ENCODE results near the gene CGRRF1. TPM values are rescaled to one million over a fixed set of nuclear protein-coding genes. Genes with fewer than 3 reads are reported as not detected.
A peak's percentile ranks its signal among the peaks of the same experiment; 100 is the strongest.

CGRRF1 gene
- total and polyA plus RNA-seq, 10 of the 15 experiments (the other 5 are each of a cell fraction or from before 2014, with no cell fraction given): 5.5 to 47.7 (median 13.5) TPM

DNA sequence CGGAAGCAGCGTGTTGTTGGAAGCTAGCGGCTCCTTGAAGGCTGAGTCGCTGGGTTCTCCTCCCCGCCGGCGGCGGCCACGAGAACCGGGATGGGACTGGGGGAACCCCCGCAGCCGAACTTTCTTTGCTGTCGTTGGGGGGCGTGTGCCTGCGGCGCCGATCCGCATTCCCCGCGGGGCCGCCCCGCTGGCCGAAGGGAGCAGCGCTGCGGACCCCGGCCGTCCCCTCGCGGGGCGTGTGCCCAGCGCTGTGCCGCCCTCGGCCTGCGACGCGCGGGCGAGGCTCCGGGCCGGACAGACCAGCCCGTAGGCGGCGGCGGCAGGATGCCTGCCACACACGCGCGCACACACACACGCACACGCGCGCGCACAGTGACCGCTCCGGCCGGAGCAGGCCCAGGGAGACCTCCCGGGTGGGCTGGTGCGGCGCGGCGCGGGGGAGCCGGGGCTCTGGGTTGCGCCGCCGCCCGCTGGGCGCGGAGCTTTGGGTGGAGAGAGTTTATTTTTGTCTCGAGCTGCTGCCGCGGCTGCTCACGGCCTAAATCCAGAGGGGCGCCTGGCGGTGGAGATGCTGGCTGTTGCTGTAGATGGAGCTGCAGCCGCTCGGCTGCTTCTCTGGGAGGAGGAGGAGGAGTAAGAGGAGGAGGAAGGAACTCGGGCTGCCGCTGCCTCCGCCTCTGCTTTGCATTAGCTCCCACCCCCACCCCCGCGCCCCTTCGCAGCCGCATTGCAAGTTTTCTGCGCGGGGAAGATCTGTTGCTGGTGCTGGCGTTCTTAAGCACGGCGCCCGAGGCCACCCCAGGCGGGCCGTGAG, 56.9 kb downstream of the CGRRF1 start, which contains the start of gene SAMD4A (continued):
- TF ChIP-seq, protein P1, sequence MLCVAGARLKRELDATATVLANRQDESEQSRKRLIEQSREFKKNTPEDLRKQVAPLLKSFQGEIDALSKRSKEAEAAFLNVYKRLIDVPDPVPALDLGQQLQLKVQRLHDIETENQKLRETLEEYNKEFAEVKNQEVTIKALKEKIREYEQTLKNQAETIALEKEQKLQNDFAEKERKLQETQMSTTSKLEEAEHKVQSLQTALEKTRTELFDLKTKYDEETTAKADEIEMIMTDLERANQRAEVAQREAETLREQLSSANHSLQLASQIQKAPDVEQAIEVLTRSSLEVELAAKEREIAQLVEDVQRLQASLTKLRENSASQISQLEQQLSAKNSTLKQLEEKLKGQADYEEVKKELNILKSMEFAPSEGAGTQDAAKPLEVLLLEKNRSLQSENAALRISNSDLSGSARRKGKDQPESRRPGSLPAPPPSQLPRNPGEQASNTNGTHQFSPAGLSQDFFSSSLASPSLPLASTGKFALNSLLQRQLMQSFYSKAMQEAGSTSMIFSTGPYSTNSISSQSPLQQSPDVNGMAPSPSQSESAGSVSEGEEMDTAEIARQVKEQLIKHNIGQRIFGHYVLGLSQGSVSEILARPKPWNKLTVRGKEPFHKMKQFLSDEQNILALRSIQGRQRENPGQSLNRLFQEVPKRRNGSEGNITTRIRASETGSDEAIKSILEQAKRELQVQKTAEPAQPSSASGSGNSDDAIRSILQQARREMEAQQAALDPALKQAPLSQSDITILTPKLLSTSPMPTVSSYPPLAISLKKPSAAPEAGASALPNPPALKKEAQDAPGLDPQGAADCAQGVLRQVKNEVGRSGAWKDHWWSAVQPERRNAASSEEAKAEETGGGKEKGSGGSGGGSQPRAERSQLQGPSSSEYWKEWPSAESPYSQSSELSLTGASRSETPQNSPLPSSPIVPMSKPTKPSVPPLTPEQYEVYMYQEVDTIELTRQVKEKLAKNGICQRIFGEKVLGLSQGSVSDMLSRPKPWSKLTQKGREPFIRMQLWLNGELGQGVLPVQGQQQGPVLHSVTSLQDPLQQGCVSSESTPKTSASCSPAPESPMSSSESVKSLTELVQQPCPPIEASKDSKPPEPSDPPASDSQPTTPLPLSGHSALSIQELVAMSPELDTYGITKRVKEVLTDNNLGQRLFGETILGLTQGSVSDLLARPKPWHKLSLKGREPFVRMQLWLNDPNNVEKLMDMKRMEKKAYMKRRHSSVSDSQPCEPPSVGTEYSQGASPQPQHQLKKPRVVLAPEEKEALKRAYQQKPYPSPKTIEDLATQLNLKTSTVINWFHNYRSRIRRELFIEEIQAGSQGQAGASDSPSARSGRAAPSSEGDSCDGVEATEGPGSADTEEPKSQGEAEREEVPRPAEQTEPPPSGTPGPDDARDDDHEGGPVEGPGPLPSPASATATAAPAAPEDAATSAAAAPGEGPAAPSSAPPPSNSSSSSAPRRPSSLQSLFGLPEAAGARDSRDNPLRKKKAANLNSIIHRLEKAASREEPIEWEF (IDR thresholded peaks at IDR 0.05; ENCODE audit: insufficient replicate concordance, low read depth, low read length): no peak
- 0 out of 2 replicates have a peak, but pooled peaks have one; percentile 14 for TF ChIP-seq RAD21 (IDR thresholded peaks at IDR 0.05; ENCODE audit: insufficient read depth, low read depth, low read length)
- TF ChIP-seq IKZF1 (conservative IDR thresholded peaks at IDR 0.05): peak; percentile 62
- no peak for TF ChIP-seq RFX5 (IDR thresholded peaks at IDR 0.05; ENCODE audit: low read depth, low read length)
- TF ChIP-seq, protein P2, sequence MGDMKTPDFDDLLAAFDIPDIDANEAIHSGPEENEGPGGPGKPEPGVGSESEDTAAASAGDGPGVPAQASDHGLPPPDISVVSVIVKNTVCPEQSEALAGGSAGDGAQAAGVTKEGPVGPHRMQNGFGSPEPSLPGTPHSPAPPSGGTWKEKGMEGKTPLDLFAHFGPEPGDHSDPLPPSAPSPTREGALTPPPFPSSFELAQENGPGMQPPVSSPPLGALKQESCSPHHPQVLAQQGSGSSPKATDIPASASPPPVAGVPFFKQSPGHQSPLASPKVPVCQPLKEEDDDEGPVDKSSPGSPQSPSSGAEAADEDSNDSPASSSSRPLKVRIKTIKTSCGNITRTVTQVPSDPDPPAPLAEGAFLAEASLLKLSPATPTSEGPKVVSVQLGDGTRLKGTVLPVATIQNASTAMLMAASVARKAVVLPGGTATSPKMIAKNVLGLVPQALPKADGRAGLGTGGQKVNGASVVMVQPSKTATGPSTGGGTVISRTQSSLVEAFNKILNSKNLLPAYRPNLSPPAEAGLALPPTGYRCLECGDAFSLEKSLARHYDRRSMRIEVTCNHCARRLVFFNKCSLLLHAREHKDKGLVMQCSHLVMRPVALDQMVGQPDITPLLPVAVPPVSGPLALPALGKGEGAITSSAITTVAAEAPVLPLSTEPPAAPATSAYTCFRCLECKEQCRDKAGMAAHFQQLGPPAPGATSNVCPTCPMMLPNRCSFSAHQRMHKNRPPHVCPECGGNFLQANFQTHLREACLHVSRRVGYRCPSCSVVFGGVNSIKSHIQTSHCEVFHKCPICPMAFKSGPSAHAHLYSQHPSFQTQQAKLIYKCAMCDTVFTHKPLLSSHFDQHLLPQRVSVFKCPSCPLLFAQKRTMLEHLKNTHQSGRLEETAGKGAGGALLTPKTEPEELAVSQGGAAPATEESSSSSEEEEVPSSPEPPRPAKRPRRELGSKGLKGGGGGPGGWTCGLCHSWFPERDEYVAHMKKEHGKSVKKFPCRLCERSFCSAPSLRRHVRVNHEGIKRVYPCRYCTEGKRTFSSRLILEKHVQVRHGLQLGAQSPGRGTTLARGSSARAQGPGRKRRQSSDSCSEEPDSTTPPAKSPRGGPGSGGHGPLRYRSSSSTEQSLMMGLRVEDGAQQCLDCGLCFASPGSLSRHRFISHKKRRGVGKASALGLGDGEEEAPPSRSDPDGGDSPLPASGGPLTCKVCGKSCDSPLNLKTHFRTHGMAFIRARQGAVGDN (IDR thresholded peaks at IDR 0.05): peak; percentile 45; the same call in 1 of the 2 replicates
- TF ChIP-seq CHD2 (IDR thresholded peaks at IDR 0.05; ENCODE audit: borderline replicate concordance, low read depth, low read length): 0 out of 2 replicates have a peak, but pooled peaks have one; percentile 17
- TF ChIP-seq, protein P3, sequence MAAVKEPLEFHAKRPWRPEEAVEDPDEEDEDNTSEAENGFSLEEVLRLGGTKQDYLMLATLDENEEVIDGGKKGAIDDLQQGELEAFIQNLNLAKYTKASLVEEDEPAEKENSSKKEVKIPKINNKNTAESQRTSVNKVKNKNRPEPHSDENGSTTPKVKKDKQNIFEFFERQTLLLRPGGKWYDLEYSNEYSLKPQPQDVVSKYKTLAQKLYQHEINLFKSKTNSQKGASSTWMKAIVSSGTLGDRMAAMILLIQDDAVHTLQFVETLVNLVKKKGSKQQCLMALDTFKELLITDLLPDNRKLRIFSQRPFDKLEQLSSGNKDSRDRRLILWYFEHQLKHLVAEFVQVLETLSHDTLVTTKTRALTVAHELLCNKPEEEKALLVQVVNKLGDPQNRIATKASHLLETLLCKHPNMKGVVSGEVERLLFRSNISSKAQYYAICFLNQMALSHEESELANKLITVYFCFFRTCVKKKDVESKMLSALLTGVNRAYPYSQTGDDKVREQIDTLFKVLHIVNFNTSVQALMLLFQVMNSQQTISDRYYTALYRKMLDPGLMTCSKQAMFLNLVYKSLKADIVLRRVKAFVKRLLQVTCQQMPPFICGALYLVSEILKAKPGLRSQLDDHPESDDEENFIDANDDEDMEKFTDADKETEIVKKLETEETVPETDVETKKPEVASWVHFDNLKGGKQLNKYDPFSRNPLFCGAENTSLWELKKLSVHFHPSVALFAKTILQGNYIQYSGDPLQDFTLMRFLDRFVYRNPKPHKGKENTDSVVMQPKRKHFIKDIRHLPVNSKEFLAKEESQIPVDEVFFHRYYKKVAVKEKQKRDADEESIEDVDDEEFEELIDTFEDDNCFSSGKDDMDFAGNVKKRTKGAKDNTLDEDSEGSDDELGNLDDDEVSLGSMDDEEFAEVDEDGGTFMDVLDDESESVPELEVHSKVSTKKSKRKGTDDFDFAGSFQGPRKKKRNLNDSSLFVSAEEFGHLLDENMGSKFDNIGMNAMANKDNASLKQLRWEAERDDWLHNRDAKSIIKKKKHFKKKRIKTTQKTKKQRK (IDR thresholded peaks at IDR 0.05; ENCODE audit: low read depth, low read length): no peak
- 0 out of 2 replicates have a peak, but pooled peaks have one; percentile 28 for TF ChIP-seq LARP7 (IDR thresholded peaks at IDR 0.05)
- TF ChIP-seq ZNF207 (IDR thresholded peaks at IDR 0.05; ENCODE audit: borderline replicate concordance): no peak
- TF ChIP-seq NFXL1 (IDR thresholded peaks at IDR 0.05; ENCODE audit: borderline replicate concordance): peak; percentile 85; the same call in 1 of the 2 replicates
- TF ChIP-seq, protein P4, sequence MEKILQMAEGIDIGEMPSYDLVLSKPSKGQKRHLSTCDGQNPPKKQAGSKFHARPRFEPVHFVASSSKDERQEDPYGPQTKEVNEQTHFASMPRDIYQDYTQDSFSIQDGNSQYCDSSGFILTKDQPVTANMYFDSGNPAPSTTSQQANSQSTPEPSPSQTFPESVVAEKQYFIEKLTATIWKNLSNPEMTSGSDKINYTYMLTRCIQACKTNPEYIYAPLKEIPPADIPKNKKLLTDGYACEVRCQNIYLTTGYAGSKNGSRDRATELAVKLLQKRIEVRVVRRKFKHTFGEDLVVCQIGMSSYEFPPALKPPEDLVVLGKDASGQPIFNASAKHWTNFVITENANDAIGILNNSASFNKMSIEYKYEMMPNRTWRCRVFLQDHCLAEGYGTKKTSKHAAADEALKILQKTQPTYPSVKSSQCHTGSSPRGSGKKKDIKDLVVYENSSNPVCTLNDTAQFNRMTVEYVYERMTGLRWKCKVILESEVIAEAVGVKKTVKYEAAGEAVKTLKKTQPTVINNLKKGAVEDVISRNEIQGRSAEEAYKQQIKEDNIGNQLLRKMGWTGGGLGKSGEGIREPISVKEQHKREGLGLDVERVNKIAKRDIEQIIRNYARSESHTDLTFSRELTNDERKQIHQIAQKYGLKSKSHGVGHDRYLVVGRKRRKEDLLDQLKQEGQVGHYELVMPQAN (conservative IDR thresholded peaks at IDR 0.05): 0 out of 2 replicates have a peak, but pooled peaks have one; percentile 16
- 0 out of 2 replicates have a peak, but pooled peaks have one; percentile 19 for TF ChIP-seq SMARCA5 (IDR thresholded peaks at IDR 0.05)
- peak in 1 of 2 experiments; percentile 33; a peak in 2 of 4 replicates for TF ChIP-seq BHLHE40 (IDR thresholded peaks at IDR 0.05; ENCODE audit: borderline replicate concordance in 1 of 2, low read depth in 2 of 2, low read length in 1 of 2)

Measured in GM12878 (cell line).